Renal cortex interstitium (tissue), 11 donors: ENCODE measurements around the gene KRT5. TPM values are rescaled to one million over a fixed set of nuclear protein-coding genes. Genes with fewer than 3 reads are reported as not detected.

Experiments
- DNase-seq, 11 donors: peaks; one replicate each; pipeline ENCODE4 v3.0.0-alpha.2; 2013; ENCODE audit warnings: low read depth in 9 of 11, low spot score in 4 of 11; ENCODE audit errors: extremely low read depth in 1 of 11
- polyA plus RNA-seq, 3 donors: library from polyadenylated mRNA; unstranded; fragments of 120-200 nt; gene quantifications; one replicate each; pipeline ENCODE4 v1.2.1, GENCODE V29; 2013; ENCODE audit not compliant: insufficient read length in 3 of 3

The KRT5 gene
- polyA plus RNA-seq, 3 donors, result 0.24 to 0.33 (median 0.27) TPM

- DNase-seq, result no peak
Observed at GRCh38 chr12:52524241-52524897, 4.2 kb upstream of the KRT5 start.

GRCh38 chr12:52523824-52524223 lies 3.6 kb upstream of the KRT5 start:
- no peak for DNase-seq

DNA sequence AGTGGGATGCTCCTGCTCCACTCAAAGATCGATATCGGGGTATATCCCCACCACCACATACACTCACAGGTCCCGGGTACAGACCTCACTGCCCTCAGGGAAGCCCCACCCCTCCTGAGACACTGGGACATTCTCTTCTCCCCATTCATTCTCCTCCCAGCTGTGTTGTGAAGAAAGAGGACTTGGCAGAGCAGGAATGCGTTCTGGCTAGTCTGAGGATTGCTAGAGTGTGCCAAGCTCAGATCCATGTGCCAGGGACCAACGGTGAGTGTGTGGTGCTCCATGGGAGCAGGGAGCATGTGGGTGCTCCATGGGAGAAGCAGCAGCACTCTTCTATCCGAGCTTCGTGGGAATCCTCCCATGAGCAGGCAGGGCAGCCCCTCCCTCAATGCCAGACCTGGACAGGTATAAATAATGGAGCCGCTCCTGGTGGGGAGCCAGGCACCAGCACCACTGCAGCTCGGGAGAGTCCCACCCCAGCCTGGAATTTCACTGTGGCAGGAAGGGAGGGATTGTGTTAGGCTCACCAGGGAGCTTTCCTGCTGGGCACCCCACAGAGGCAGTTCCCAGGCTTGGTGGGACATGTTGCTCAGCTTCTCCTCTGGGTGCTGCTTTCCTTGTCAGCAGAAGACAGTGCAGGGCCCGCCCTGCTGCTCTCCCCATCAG lies 2.3 kb upstream of the KRT5 start:
- no peak for DNase-seq

DNA sequence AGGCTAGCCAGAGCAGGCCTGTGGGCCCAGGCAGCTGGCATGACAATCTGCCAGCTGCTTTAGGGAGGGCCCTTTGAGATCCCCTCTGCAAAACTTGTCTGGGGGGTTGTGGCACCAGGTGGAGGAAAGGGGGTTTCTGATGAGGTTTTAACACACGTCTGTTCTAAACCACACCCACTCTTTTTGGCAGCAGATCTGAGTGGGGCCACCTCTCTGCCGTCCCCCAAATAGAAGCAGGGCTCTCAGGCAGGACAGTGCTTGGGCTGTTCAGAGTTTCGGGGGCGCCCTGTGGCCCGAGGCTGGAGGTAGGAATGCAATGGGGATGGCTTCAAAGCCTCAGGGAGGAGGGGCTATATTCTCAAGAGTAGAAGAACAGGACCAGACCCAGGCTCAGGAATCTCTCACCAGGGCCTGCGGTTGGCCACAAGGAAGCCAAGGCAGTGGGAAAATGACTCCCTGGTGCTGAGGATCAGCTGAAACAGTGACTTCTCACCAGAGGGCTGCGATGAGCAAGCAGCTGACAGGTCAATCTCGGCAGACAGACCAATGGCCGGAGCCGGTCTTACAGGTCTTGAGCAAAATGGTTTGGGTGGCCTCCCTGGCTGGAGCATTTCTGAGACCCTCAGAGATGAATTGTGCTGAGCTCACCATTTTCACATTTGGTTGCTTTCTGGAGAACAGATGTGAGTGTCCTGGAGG lies 1.5 kb upstream of the KRT5 start:
- no peak for DNase-seq

DNA sequence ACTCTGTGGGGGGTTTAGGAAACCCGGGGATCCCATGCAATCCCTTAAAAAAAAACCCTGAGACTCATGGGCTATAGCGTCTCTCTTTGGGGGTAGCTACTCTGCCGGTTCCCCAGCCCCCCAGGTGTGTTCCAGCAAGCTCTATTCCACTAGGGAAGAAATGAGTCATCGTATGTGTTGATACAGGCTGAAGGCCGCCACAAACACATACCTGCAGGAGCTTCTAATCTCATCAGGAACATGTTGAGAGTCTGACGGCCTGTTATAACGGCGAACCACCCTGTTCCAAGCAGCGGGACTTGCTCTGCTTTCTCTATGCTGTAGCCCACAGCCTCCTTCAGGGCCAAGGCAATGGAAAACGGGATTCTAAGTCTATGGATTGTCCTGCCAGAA lies 977 bp upstream of the KRT5 start:
- no peak for DNase-seq

GRCh38 chr12:52519387-52519703 lies 849 bp downstream of the KRT5 start:
- DNase-seq, result no peak

GRCh38 chr12:52518574-52519386 lies 1.4 kb downstream of the KRT5 start:
- DNase-seq, result no peak

- no peak for DNase-seq
Observed at GRCh38 chr12:52517888-52518287, 2.3 kb downstream of the KRT5 start.

GRCh38 chr12:52517005-52517835 lies 3.0 kb downstream of the KRT5 start:
- no peak for DNase-seq

GRCh38 chr12:52515927-52516831 lies 4.0 kb downstream of the KRT5 start:
- no peak for DNase-seq

- DNase-seq, result no peak
Observed at GRCh38 chr12:52515319-52515646, 4.9 kb downstream of the KRT5 start.

- no peak for DNase-seq
Observed at GRCh38 chr12:52514471-52515318, 5.5 kb downstream of the KRT5 start.

GRCh38 chr12:52513736-52514135 lies 6.5 kb downstream of the KRT5 start:
- no peak for DNase-seq

- DNase-seq, result no peak
Observed at GRCh38 chr12:52508211-52508610, 12.0 kb downstream of the KRT5 start.

GRCh38 chr12:52506858-52507715 lies 13.1 kb downstream of the KRT5 start:
- DNase-seq, result peak in 7 of 11 donors; percentile 4 to 17 (median 9)

DNA sequence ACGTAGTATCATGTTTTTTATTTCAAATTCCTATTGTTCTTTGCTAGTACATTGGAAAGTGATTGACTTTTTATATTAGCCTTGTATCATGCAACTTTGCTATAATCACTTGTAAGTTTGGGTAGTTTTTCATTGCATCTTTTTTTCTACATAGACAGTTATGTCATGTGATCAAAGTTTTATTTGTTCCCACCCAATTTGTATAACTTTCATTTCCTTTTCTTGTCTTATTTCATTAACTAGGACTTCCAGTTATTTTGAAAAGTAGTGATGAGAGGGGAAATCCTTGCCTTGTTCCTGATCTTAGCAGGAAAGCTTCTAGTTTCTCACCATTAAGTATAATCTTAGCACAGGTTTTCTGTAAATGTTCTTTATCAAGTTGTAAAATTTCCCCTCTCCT lies 17.3 kb downstream of the KRT5 start:
- no peak for DNase-seq
